GM19035 (cell line): ENCODE measurements around the gene TNFSF4.
"Not testable (repeated sequence)": the region's sequence is repeated elsewhere in the genome, so short reads cannot be mapped to it uniquely, and the experiment has no call there.

Experiments used
- ATAC-seq: cut with Tn5 transposase; IDR thresholded peaks from one replicate; pipeline ENCODE4 v1.9.1; 2021; ENCODE audit not compliant: unreplicated experiment

Gene TNFSF4

DNA sequence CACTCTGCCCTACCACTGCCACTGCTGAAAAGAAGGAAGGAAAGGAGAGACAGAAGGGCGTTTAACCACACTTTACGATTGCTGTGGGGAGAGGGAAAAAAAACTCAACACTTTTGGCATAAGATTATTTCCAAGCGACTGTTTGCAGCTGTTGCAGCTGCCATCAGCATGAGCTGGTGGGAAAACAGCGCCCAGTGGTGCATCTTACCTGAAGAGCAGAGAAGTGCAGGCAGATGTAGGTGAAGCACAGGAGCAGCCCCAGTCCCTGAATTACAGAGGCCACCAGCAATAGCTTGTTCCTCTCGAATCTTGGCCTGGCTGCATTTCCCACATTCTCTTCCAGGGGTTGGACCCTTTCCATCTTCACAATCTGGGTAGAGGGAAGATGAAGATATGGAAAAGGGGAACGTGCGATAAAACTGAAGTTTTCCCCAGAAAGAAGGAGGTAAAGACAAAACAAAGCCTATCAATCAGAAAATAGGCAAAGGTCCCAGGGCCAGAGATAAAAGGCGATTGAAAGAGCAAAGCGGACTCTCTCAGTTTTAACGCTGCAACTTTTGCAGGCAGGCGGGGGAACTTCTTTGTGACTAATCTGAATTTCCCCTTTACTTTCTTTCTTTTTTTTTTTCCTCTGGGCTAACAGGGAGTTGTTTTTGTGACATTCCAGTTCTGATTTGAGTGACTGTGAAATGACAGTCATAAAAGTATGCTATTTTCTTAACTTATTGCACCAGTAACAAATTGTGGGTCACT lies at the start of gene TNFSF4:
TSS of gene TNFSF4 (minus strand) at position 516 of the 753 bp plus-strand sequence. CDS start at position 361, 155 bp downstream.
- ATAC-seq: no peak

GRCh38 chr1:173255214-173255813 lies 48.2 kb upstream of the TNFSF4 start:
- no peak for ATAC-seq

DNA sequence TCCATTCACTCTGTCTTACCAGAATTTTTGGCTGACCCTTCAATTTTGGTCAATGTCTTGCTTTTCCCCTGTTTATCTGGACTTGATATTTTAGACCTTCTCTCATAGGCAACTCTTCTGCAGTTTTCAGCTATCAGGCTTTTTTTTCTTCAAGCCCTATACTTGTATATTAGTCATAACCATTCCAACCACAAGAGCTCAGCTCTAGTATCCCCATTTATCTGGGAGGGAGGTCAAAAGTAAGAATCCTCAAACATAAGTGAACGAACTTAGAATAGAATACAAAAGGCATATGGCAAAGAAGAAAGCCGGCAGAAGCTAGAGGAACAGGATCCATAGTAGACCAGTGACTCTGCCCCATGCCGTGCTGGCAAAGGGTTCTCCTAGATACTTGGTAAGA lies 45.9 kb upstream of the TNFSF4 start:
- no peak for ATAC-seq

- no peak for ATAC-seq
Observed at GRCh38 chr1:173249349-173249748, 42.2 kb upstream of the TNFSF4 start.

DNA sequence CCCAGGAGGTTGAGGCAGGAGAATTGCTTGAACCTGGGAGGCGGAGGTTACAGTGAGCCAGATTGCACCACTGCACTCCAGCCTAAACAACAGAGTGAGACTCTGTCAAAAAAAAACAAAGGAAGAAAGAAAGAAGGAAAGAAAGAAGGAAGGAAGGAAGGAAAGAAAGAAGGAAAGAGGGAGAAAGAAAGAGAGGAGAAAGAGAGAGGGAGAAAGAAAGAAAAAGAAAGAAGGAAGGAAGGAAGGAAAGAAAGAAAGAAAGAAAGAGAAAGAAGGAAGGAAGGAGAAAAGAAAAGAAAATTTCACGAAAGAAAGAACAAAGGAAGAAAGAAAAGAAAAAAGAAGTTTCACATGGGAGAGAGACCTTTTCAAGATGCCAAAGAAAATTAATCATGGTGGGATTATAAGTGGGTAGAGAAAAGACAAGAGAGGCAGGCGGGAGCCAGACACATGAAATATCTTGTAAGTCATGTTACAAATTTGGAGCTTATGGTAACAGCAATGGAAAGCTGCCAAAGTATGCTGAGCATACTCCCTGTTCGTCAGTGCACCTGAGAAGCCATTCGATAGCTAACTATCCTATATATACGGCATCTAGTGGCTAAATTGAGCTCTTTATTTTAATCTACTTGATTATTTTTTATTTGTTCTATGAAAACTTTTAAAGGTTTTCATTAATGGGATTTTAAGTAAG lies 41.3 kb upstream of the TNFSF4 start:
- no peak for ATAC-seq

DNA sequence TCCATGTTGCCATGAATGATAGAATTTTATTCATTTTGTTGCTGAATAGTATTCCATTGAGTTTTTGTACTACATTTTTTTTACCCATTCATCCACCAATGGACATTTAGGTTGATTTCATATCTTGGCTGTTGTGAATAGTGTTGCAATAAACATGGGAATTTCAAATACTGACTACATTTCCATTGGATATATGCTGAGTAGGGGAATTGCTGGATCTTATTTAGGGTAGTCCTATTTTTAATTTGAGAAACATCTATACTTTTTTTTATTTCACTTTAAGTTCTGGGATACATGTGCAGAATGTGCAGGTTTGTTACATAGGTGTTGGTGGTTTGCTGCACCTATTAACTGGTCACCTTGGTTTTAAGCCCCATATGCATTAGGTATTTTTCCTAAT lies 38.8 kb upstream of the TNFSF4 start:
- no peak for ATAC-seq

GRCh38 chr1:173243300-173243699 lies 36.2 kb upstream of the TNFSF4 start:
- no peak for ATAC-seq

- no peak for ATAC-seq
Observed at GRCh38 chr1:173241528-173242347, 34.6 kb upstream of the TNFSF4 start.

GRCh38 chr1:173240609-173241008 lies 33.5 kb upstream of the TNFSF4 start:
- ATAC-seq: no peak

DNA sequence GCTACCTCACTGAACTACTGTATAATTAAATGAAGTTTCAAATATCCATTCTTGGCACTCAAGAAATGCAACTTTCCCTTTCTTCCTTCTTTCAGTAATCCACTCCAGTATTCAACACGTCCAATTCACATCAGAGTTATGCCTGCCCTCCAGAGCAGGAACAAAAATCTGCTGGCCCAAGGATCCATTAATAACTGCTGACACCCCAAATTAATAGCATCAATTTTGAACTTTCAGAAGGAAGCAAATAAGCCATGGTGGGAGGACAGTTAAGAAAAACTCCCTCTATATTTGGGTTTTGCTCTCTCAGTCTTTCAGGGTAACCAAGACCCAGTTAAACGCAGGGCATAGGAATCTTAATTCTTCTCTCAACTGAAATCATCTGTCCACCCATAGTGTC lies 31.9 kb upstream of the TNFSF4 start:
- ATAC-seq: no peak

GRCh38 chr1:173234899-173235298 lies 27.8 kb upstream of the TNFSF4 start:
- no peak for ATAC-seq

DNA sequence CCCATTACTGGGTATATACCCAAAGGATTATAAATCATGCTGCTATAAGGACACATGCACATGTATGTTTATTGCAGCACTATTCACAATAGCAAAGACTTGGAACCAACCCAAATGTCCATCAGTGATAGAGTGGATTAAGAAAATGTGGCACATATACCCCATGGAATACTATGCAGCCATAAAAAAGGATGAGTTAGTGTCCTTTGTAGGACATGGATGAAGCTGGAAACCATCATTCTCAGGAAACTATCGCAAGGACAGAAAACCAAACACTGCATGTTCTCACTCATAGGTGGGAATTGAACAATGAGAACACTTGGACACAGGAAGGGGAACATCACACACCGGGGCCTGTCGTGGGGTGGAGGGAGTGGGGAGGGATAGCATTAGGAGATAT lies 27.3 kb upstream of the TNFSF4 start:
- ATAC-seq: not testable (repeated sequence)

DNA sequence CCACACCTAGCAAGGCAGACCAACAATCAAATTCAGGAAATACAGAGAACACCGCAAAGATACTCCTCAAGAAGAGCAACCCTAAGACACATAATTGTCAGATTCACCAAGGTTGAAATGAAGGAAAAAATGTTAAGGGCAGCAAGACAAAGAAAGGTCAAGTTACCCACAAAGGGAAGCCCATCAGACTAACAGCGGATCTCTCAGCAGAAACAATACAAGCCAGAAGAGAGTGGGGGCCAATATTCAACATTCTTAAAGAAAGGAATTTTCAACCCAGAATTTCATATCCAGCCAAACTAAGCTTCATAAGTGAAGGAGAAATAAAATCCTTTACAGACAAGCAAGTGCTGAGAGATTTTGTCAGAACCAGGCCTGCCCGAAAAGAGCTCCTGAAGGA lies 21.9 kb upstream of the TNFSF4 start:
- not testable (repeated sequence) for ATAC-seq

- no peak for ATAC-seq
Observed at GRCh38 chr1:173224949-173225348, 17.8 kb upstream of the TNFSF4 start.

- no peak for ATAC-seq
Observed at GRCh38 chr1:173224280-173224892, 17.3 kb upstream of the TNFSF4 start.

DNA sequence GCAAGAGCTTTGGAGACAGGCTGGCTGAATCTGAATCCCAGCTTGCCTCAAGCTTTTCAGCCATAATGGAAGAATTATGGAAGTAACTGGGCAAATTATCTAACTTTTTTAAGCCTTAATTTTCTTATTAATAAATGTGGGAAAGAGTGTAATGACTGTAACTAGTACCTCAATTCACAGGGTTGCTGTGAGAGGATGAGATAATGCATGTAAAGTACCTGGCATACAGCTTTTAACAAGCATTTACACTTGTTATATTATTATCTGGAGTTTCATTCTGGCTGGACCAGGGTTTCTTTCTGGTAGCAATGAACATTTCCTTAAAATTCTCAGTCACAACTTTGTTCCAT lies 15.9 kb upstream of the TNFSF4 start:
- ATAC-seq: no peak

DNA sequence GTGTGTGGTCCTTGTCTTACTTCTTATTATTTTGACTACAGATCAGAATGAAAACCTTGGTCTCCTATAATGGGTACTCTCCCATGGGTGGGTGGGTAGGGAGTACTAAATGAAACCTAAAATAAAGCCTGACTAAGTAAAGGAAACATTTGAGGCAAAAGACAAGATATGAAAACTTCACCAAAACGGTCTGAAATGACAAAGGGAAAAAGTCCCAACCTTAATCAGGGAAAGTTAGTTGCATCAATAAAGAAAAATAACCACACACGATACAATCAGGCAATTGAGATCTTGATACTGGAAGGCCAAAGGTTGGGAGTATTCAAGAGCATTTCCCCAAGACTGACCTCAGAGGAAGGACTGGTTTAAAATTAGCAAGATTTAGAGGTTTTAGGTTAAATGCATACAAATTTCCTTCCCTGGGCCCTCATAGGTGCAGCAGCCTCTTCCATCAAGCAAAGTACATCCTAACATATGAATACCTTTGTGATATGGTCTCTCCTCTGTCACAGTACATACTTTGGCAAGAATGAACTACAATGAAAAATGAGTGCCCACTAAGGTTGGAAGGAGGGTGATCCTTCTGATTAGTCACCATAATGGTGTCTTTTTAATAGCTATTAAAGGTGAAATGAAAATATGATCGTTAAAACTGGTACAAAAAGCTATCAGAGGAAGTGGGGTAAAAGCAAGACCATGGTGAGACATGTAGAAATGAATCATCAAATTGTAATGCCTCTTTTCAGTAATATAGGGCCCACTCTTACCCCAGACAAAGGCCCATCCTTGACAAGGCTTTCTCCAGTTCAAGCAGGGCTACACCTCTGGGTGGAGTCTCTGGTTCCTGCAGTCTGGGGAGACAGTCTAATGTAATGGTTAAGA lies 15.3 kb upstream of the TNFSF4 start:
- no peak for ATAC-seq

- no peak for ATAC-seq
Observed at GRCh38 chr1:173220157-173220556, 13.0 kb upstream of the TNFSF4 start.

DNA sequence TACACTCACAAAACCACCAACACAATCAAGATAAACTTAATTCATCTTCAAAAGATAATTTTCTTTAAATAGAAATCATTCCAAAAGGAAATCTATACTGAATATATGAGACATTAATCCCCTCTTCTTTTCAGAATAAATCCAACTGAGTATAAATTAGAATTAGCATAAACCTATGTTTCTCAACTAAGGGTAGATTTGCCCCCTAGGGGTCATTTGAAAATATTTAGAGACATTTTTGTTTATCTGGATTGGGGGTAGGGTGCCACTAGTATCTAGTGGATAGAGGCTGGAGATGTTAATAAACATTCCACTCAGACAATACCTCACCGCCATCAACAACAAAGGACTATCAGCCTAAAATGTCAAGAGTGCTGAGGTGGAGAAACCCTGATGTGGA lies 6.5 kb upstream of the TNFSF4 start:
- no peak for ATAC-seq

DNA sequence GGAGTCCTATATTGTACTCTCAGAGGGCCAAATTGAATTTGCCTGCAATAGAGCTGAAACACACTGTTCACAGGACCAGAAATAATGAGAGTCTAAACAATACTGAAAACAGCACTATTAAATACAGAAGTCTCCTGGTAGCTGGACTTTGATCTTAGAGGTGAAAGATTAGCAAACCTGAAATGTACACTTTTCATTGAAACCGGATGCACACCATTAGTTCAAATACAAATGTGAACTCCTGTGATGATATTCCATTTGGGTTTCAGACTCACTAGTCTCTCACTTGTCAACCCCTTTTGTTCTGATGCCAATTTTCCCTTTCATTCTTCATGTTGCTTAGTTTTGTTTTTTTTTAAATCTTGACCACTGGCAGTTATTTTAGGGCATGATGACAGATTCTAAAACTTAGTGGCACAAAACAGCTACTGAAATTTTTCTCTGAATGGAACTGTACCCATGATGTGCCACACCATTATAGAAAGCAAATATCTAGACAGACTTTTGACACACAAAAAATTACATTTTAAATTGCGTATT lies 5.9 kb upstream of the TNFSF4 start:
- peak; percentile 79 for ATAC-seq
